IPS DF 19.7 (cell line): ENCODE results near the gene LY6G5B.

Experiments
- DNase-seq: peaks from one replicate; pipeline ENCODE4 v3.0.0-alpha.2; 2013; ENCODE audit warnings: low read depth, low spot score

LY6G5B gene

DNA sequence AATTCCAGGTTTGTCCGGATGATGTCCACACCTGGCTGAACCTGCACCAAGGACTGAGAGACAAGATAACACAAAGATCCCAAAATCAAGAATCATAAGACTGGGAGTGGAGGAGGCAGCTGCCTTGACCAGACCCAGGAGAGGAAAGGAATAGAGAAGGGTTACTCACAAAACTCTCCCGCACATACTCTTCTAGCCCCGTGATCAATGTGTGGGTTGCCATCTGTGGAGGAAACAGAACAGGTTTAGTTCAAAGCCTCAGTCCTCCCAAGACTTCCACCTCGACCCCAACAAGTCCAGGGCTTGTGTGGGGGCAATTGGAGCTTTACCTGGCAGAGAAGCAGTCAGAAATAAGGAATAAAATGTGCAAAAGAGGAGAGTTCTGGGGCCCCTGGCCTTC is 28.4 kb upstream of the LY6G5B start:
- no peak for DNase-seq

DNA sequence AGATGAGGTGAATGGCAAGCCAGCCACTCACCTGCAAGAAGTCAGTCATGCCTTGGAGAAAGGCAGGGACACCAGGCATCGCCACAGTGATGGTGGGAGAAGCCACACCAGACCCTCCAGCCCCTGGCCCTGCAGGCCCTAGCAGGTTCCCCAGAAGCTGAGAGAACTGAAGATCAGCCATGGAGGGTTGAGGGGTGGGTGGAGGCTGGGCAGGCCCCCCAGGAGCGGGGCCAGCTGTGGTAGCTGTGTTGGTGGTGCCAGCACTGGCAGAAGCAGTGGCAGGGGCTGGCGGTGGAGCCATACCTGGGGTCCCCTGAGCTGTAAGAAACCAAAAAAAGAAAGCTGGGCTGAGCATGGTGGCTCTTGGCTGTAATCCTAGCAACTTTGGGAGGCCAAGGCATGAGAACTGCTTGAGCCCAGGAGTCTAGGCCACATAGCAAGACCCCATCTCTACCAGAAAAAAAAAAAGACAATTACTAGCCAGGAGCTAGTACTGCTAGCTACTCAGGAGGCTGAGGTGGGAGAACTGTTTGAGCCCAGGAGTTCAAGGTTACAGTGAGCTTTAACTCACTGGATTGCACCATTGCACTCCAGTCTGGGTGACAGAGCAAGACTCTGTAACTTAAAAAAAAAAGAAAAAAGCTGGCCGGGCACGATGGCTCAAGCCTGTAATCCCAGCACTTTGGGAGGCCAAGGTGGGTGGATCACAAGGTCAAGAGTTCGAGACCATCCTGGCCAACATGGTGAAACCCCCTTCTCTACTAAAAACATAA is 26.8 kb upstream of the LY6G5B start:
- DNase-seq = no peak

DNA sequence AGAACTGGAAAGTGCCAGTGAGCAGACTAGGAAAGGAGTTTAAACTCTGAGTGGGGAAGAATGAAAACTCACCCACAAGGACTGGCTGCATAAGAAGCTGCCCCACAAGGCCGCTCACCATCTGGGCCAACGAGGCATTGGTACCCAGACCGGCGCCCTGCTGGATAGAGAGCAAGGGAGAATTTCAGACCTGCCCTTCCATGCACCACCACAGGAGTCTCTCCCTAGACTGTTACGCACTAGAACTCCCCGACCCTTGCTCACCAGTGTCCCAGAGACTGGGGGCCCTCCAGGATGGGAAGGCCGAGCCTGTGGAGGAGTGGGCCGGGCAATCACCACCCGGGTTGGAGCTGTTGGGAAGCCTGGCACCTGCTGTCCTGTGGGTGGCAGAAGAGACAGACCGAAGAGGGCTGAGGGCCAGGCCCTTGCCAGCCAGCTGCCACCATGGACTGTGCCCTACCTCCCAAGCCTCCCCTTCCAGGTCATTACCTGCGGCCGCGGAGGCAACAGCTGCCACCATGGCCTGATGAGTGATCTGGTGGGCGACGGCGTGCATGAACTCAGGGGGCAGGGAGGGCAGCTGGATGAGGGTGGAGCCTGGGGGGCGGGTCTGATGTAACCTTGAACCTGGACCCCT is 25.8 kb upstream of the LY6G5B start:
- DNase-seq = no peak

DNA sequence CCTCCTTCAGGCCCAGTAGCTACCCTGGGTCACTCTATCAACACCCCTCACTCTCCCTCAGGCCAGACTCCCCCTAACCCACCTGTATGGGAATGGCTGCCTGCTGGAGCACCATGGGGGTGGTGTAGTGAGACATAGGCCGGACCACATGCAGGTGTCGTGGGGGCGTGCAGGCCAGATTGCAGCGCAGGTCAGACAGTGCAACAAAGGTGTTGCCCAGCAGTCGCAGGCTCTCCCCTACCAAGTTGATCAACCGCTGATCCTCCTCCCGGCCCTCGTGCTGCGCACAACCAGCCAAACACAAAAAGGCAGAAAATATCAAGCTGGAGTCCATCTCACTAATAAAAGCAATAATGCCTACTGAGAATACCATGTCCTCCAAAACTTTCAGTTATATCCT is 24.5 kb upstream of the LY6G5B start:
- no peak for DNase-seq

DNA sequence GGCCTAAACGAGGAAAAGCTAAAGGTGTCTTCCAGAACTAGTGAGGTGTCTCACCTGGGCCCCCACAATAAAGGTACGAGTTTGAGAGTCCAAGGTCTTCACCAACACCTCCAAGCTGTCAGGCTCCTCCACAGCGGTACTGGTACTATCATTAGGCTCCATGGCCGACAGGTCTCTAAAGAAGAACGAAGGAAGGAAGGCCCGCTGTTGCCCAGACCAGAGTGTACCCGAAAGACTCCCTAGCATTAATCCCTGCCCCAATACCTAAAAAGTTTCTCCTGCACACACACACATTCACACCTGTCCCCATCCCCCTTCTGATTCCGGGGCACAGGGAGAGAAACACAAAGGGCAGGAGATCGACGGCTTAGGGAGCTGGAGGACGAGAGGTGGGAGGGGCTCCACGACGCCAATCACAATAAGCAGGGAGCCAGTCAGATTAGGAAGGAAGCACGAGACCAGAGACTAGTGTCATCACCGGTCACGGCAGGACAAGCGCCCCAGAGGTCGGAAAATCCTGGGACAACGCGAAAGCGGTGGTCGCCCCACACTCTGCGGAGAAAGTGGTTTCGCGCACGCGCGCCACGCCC is 18.1 kb upstream of the LY6G5B start:
- DNase-seq = no peak

DNA sequence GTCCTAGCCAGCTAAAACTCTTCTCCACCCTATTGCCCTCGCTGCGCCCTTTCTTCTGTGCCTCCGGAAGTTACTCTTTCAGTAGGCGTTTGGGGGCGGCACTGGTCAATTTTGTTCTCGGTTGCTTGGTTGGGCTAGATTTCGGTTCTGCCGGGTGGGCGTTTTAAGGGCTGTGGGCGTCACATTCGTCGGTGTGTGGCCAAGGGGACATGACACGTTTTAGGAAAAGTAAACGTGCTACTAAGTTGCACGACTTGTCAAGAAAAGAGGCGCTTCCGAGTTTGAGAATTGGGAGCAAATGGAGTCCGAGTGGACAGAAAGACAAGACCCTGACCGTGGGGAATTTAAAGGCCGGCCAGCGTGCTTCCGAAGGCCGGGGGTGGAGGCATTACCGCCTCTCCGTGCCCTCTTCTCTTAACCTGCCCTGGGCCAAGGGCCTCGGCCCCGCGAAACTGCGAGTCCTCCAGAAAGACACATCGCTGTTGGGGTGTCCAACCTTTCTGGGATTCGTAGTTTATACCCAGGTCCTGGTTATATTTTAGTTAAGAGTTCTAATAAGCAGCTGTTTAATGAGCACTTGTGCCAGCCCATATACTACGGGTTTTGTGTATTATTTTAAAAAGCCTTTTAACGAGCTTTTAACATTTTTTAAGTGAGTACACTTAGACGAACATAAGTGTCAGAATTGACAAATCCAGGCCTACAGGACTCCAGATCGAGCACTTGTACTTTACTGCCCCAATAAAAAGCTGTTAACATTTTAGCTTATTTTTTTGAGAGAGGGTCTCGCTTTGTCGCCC is 16.7 kb upstream of the LY6G5B start:
- DNase-seq = no peak

DNA sequence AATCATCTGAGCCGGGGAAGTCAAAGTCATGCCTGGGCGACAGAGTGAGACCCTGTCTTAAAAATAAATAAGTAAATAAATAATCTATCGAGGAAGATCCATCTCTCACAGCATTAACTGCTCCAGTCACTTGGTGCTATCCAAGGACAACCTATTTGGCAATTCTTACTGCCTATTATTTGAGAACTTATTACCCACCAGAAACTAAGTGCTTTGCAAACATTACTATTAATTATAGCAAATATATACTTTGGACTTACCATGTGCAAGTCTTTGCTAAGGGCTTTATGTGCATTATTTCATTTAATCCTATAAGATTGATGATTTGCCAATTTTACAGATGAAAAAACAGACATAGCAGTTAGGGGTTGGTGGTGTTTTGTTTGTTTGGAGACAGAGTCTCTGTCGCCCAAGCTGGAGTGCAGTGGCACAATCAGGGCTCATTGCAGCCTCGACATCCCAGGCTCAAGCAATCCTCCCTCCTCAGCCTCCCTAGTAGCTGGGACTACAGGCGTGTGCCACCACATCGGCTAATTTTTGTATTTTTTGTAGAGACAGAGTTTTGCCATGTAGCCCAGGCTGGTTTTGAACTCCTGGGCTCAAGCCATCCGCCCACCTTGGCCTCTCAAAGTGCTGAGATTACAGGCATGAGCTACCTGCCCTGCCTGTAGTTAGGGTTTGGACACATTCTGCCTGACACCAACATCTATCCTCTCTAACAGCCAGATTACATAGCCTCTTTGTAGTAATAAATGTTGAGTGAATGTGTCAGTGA is 15.0 kb upstream of the LY6G5B start:
- no peak for DNase-seq

DNA sequence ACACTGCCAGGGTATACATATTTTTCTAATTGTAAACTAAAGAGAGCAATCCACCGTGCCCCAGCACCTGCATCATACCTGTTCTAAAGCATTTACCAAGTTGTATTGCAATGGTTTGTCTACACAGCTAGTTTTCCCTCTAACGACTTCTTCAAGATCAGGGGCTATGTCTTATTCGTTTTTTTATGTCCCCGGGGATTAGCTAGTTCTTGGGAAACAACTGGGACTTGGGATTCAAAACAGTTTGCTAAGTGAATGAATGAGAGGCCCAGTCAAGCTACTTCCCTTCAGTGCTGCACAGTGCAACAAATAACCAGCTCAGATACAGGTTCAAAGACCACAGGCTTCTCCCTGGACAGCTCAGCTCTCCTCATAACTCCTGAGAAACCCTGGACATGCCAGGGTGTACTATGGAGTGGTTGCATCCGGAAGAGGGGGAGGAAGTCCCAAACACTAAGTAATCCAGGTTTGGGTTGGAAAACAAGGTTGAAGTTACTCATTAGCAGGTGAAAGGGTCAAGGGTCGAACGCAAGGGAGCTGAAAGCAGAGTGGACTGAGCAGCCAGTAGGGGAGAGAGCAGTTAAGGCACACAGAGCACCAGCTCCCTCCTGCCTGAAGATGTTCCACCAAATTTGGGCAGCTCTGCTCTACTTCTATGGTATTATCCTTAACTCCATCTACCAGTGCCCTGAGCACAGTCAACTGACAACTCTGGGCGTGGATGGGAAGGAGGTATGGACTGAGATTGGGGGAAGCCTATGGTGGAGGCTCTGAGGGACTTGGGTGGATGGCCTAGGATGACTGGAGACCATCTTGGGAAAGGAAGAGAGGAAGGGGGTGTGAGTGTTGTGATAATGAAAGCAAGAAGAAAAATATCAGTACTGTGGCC is 14.2 kb upstream of the LY6G5B start, which contains the start of gene APOM:
Gene APOM (plus strand): TSS at position 546 of the 889 bp plus-strand sequence. CDS start 73 bp downstream, at position 619.
- no peak for DNase-seq

DNA sequence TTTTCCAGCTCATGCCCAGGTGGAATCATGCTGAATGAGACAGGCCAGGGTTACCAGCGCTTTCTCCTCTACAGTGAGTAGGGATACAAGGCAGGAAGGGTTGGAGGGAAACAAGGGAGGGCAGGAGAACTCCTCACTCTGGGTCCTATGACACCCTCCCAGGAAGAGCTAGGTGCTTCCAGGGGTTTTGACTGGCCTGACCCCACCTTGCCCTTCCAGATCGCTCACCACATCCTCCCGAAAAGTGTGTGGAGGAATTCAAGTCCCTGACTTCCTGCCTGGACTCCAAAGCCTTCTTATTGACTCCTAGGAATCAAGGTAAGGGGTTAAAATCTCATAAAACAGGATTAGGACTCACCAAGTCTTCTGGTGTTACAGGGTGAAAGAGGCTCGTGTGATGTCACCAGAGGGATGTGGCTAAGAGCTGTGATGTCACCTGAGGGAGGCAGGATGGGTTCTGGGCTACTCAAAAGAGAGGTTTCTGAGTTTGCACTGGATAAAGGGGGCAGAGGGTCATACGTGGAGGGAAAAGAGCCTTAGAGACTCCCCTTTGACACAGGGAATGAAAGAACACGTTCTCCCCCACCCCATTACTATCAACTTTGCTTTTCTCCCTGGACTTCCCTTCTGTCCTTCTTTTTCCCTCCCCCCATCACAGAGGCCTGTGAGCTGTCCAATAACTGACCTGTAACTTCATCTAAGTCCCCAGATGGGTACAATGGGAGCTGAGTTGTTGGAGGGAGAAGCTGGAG is 12.2 kb upstream of the LY6G5B start:
- DNase-seq = no peak

DNA sequence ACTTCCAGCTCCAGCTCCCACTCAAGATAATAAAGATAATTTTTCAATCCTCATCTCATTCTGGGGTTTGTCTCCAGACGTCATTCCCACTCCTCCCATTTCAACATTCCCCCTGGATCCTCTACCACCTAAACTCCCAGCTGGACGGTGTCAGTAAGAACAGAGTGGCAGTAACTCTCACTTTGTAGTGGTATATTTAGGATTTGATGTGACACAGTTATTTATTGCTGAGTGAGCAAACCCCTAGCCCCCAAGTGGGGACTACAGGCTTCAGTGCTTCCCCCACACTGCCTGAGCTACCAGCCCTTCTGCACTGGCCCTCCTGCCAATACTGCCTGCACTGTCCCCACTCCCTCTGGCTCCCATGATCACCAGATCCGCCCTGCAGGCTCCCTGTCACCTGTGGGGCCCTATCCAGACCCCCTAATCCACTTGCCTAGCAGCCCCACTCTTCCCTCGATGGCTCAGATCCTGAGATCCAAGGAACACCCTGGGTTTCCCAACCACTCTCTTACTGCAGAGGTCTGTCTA is 11.6 kb upstream of the LY6G5B start:
- DNase-seq = no peak

DNA sequence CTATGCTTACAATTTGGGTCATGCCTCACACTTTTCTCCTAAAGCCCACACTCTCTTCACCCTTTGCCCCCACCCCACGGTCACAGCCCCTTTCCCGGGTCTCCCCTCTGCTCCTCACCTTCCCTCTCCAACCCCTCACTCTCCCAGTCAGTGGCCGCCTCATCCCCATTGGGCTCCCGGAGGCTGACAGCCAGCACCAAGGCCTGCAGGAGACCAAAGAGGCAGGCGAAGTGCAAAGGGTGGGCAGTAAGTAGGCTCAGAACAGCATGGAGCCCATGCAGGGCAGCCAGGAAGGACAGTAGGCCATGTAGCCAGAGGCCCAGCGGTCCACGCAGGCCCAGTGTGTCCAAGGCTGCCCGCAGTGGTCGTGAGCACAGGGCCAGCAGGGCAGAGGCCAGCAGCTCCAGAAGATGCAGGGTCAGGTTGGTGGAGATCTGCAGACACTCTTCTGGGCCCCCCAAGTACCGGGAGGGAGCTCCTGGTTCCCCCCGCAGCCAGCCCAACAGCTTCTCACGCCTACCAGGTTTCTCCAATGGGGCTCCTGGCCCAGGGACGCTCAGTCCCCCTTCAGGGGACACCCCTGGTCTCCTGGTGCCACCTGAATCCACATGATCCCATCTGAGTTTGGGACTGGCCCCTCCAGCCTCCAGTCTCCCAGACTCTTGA is 10.7 kb upstream of the LY6G5B start:
- DNase-seq = no peak

DNA sequence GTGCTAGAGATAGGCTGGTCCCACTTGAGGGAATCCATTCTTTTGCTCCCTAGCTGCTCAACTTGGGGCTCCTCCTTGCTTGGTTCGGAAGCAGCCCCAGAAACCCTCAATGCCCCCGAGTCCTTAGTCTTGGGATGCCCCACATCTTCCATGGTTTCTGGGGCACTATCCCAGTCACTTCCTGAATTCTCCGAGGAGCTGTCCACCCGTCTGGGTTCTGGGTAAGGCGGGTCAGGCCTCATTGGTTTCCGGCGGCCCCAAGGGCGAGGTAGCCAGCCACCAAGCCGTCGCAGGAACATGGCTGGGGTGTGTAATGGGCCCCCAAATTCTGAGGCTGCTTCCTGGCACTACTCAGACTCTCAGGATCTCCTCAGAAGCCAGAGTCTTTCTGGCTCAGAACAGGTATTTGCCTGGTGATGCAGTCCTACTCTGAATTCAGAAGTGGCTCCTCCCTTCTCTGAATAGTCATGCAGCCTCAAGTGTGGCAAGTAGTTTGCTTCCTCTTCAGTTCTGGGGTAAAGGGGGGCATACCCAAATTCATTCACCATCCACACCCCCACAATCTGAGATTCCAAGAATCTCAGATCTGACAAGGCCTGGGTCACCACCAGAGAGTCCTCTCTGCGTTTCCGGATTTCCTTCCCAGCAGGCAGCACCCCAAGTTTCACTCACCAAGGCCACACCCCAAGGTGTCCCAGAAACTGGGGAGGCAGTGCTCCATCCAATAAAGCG is 10.0 kb upstream of the LY6G5B start:
- DNase-seq = no peak

DNA sequence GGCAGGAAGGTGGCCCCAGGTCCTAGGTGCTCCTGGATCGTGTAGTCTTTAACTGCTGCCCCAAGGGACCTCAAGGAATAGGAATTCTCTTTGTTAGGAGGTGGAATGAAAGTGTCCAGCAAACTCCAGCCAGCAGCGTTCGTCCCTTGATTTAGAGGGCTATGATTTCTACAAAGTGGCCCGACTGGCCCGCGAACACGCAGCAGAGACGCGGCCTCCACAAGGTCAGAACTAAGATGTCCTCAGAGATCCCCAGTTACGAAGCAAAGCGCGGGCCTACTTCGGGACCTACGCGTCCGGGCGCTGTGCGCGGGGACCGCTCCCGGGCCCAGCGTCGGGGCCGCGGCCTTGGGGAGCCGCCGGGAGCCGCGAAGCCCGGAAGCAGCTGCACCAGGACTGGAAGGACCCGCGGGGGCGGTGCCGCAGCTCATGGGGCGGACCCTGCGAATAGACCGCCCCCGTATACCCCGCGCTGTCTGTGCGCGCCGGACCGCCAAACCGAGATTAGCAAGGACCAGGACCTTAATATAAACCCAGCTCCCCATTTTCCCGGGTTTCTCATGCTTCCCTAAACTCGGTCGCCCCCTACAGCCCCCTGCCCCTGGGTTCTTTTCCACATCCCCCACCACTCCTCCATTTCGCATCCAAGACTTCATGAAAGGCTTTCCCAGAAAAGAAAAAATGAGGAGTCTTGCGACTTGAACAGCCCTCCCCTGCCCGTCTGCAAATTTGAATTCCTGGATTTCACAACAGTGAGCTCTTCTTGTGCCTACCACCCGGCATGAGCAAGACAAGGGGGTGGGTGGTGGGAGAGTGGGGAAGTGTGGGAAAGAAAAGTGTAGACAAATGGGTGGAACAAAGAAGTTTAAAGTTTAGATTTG is 9.2 kb upstream of the LY6G5B start, which contains the start of gene C6orf47:
Gene C6orf47 (minus strand): TSS at position 398 of the 881 bp plus-strand sequence. CDS start 831 bp downstream, outside the sequence.
- DNase-seq = no peak

DNA sequence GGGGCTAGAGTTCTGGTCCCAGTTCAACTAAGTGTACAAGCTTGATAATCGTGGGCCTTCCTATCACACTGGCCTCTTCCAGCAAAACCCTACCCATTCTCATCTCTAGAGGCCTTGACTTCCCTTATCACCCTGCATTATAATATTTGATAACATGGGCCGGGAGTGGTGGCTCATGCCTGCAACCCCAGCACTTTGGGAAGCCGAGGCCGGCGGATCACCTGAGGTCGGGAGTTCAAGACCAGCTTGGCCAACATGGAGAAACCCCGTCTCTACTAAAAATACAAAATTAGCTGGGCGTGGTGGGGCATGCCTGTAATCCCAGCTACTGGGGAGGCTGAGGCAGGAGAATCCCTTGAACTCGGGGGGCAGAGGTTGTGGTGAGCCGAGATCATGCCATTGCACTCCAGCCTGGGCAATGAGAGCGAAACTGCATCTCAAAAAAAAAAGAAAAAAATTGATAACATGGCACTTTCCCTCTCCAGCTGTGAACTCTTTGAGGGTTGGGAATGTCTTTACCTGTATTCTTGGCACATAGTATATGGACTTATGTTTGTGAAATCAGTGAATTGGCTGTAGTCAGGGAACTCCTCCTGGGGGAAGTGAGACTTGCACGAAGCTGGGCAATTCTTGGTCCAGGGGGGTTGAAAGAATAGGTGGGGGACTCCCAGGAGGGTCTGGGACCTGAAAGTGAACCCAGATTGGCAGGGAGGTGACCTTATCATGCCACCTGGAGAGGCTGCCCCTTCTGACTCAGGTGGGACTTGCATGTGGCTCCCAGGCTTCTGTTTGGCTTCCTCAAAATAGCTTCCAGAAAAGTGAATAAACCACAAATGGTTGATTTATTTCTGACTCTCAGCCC is 8.3 kb upstream of the LY6G5B start:
- no peak for DNase-seq

DNA sequence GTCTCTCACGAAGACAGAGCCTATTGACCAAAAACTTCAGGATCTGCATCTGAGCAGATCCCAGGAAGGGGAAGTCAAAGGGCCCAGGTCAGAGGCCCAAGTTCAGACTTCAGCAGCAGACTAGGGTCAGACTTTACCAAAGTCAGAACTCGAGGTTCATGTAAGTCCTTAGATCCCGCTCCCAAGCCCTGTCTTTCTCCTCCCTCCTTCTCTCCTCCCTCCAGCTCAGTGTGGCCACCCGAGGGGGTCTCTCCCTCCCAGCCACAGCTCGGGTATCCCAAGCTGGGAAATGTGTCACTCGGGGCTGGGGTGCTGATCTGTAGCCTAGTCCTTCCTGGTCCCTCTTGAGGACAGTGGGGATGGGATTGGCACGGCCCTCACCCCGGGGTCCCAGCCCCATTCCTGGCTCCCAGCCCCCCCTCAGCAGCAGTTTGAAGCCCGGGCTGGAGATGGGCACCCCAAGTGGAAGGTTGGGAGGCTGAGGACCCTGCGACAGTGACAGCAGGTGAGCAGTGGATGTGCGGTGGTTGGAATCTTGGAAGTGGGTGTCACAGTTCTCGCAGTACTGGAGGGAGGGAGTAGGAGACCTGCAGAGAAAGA is 7.6 kb upstream of the LY6G5B start:
- no peak for DNase-seq
